ENCODE data around the gene NHLH1. TPM values are rescaled to one million over a fixed set of nuclear protein-coding genes. Genes with fewer than 3 reads are reported as not detected.

The NHLH1 gene
- total RNA-seq, 1 experiment from 2014 or later, result 0.18 TPM

DNA sequence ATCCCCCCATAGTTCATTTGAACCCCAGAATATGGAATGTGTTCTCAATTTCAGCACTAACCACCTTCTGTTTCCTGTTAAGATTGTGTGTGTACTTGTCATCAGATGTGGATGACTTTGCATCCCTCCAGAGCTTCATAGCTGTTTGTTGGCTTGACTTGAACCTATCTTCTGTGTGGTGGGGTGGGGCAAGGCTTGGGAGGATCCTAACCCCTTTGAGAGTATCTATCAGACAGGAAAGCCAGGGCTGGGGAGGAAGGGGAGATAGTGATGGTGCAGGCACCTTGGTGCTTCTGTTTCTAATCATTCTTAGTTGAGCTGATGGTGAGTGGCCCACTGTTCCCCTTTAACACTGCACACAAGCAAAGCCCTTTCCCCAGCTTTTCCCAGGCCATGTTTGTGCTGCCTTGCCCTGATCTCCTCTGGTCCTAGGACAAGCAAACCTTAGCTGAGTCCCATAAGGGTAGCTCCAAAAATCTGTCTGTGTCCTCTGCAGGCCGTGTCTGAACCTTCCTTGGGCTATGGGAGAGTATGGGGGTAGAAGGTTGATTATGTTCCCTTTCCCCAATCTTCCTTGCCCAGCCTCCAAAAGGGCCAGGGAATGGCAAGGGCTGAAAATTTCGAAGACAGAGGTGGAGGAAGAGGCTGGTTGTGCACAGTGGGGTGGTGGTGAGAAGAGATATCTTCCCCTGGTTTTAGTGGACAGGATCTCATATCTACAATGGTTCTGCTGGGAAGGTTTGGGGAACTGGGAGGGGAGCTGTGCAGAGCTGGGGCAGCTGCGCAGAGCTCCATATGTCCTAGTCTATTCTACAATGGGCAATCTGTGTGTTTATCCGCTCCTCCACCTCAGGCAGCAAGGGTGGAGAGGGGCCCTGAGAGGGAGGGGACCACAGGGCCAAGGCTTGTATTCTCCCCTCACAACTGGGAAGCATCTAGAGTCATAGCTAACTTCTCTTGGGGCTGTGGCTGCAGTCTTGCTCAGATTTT lies 1.4 kb downstream of the NHLH1 start:
- Histone ChIP-seq H3K9me3 (ENCODE audit: control insufficient read depth, insufficient read depth, low read depth, low read length) (no peaks in the 10 kb centered on the region), H3K4me1 (ENCODE audit: control insufficient read depth, insufficient read depth, low read length) (no peaks in the 10 kb centered on the region), H3K36me3 (ENCODE audit: control insufficient read depth, insufficient read depth, low read length) (no peaks in the 10 kb centered on the region), H3K4me3 (ENCODE audit: low read depth in 2 of 2, low read length in 2 of 2) (no peak overlapping the region), H3K27me3 (ENCODE audit: control insufficient read depth, insufficient read depth, low read length) (no peaks in the 10 kb centered on the region), H3K27ac (ENCODE audit: low read length) (no peak overlapping the region)
- ChIA-PET CTCF (no interaction called here), POLR2A (no interaction called here)
- ATAC-seq (peak; percentile 39; the same call in 1 of the 2 replicates), DNase-seq (ENCODE audit: low read depth, low spot score) (no peak)
- intact Hi-C loops (cut with micrococcal nuclease; ENCODE audit: unreplicated experiment), result no loop called here
- no TSS peak for BruUV-seq (replicated peaks)
- in situ Hi-C loops (cut with HindIII; ENCODE audit: low pct_unique_long_range_greater_than_20kb, low sequenced_read_pairs), result no loop called here
- TF ChIP-seq TCF7L2 (IDR thresholded peaks at IDR 0.05; ENCODE audit: low read depth, low read length), result no peak
- TF ChIP-seq POLR2AphosphoS5 (IDR thresholded peaks at IDR 0.05; ENCODE audit: low read depth, low read length), result no peak
- no peak for TF ChIP-seq CTCF (IDR thresholded peaks at IDR 0.05)

- DNase-seq (ENCODE audit: low read depth, low spot score) (no peak), ATAC-seq (no peak)
- Histone ChIP-seq H3K4me3 (ENCODE audit: low read depth in 2 of 2, low read length in 2 of 2) (no peak overlapping the region), H3K9me3 (ENCODE audit: control insufficient read depth, insufficient read depth, low read depth, low read length) (no peaks in the 10 kb centered on the region), H3K4me1 (ENCODE audit: control insufficient read depth, insufficient read depth, low read length) (no peaks in the 10 kb centered on the region), H3K27me3 (ENCODE audit: control insufficient read depth, insufficient read depth, low read length) (no peaks in the 10 kb centered on the region), H3K27ac (ENCODE audit: low read length) (no peak overlapping the region), H3K36me3 (ENCODE audit: control insufficient read depth, insufficient read depth, low read length) (no peaks in the 10 kb centered on the region)
- POLR2A ChIA-PET, result no interaction called here
- TF ChIP-seq, protein P1, sequence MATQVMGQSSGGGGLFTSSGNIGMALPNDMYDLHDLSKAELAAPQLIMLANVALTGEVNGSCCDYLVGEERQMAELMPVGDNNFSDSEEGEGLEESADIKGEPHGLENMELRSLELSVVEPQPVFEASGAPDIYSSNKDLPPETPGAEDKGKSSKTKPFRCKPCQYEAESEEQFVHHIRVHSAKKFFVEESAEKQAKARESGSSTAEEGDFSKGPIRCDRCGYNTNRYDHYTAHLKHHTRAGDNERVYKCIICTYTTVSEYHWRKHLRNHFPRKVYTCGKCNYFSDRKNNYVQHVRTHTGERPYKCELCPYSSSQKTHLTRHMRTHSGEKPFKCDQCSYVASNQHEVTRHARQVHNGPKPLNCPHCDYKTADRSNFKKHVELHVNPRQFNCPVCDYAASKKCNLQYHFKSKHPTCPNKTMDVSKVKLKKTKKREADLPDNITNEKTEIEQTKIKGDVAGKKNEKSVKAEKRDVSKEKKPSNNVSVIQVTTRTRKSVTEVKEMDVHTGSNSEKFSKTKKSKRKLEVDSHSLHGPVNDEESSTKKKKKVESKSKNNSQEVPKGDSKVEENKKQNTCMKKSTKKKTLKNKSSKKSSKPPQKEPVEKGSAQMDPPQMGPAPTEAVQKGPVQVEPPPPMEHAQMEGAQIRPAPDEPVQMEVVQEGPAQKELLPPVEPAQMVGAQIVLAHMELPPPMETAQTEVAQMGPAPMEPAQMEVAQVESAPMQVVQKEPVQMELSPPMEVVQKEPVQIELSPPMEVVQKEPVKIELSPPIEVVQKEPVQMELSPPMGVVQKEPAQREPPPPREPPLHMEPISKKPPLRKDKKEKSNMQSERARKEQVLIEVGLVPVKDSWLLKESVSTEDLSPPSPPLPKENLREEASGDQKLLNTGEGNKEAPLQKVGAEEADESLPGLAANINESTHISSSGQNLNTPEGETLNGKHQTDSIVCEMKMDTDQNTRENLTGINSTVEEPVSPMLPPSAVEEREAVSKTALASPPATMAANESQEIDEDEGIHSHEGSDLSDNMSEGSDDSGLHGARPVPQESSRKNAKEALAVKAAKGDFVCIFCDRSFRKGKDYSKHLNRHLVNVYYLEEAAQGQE (IDR thresholded peaks at IDR 0.05; ENCODE audit: insufficient read depth in 1 of 2, low read depth in 2 of 2, low read length in 1 of 2), result no peak
- TF ChIP-seq TCF7L2 (IDR thresholded peaks at IDR 0.05; ENCODE audit: low read depth, low read length) (no peak), SIN3A (IDR thresholded peaks at IDR 0.05; ENCODE audit: borderline replicate concordance, insufficient read depth, low read depth, low read length) (no peak), POLR2AphosphoS5 (IDR thresholded peaks at IDR 0.05; ENCODE audit: low read depth, low read length) (no peak), CTCF (IDR thresholded peaks at IDR 0.05) (no peak)
- BruUV-seq (replicated peaks), result no TSS peak
- CTCF ChIA-PET, result no interaction called here
- in situ Hi-C loops (cut with HindIII; ENCODE audit: low pct_unique_long_range_greater_than_20kb, low sequenced_read_pairs) (no loop called here), intact Hi-C loops (cut with micrococcal nuclease; ENCODE audit: unreplicated experiment) (no loop called here)
Observed at GRCh38 chr1:160369087-160369486, 2.2 kb downstream of the NHLH1 start.

All from Panc1 (cell line).